Tibial nerve (tissue), 4 donors: ENCODE measurements around the gene FBXW8. TPM values are rescaled to one million over a fixed set of nuclear protein-coding genes. Genes with fewer than 3 reads are reported as not detected.
A peak's percentile ranks its signal among the peaks of the same experiment; 100 is the strongest.

Experiments used
- DNase-seq, 2 donors: peaks; one replicate each; pipeline ENCODE4 v3.0.0-alpha.2; 2019; ENCODE audit warnings: low spot score in 2 of 2
- H3K27ac ChIP-seq, 4 donors: fragments of 200-600 bp; sonication (generic) in 3 of 4; one replicate each; pipeline ENCODE4 v1.5.1; 2017 to 2019; ENCODE audit warnings: mild to moderate bottlenecking in 1 of 4
- H3K27me3 ChIP-seq, 2 donors: fragments of 200-600 bp; sonication (generic) in 1 of 2; one replicate each; pipeline versions ENCODE4 v1.5.1 to v1.6.0; 2017 to 2019
- H3K36me3 ChIP-seq, 3 donors: fragments of 200-600 bp; sonication (generic); one replicate each; pipeline ENCODE4 v1.5.1; 2018 to 2019
- H3K4me1 ChIP-seq, 4 donors: fragments of 200-600 bp; sonication (generic) in 3 of 4; one replicate each; pipeline ENCODE4 v1.5.1; 2017 to 2019
- H3K4me3 ChIP-seq, 4 donors: fragments of 200-600 bp; sonication (generic) in 3 of 4; one replicate each; pipeline ENCODE4 v1.5.1; 2017 to 2019; ENCODE audit warnings: mild to moderate bottlenecking in 1 of 4, moderate library complexity in 1 of 4
- H3K9me3 ChIP-seq, 4 donors: fragments of 200-600 bp; sonication (generic) in 3 of 4; one replicate each; pipeline ENCODE4 v1.5.1; 2017 to 2019
- CTCF ChIP-seq, 5 experiments: fragments of 200-600 bp in 3 of 5; fragments of 450-650 bp in 2 of 5; sonication (generic) in 3 of 5; IDR thresholded peaks; one replicate each; pipeline ENCODE4 v1.5.1; 2016 to 2019; ENCODE audit warnings: antibody characterized with exemption in 5 of 5, mild to moderate bottlenecking in 3 of 5, moderate library complexity in 2 of 5
- EP300 ChIP-seq, 2 donors: sonication (generic); formaldehyde crosslinking; IDR thresholded peaks; one replicate each; pipeline ENCODE4 v1.6.1; 2017; ENCODE audit warnings: antibody characterized with exemption in 2 of 2, mild to moderate bottlenecking in 1 of 2
- POLR2A ChIP-seq, 2 donors: fragments of 450-650 bp; IDR thresholded peaks; one replicate each; pipeline ENCODE4 v1.6.1; 2017; ENCODE audit warnings: antibody characterized with exemption in 2 of 2, mild to moderate bottlenecking in 2 of 2, moderate library complexity in 2 of 2
- WGBS, 2 donors: methylation state at CpG; one replicate each; pipeline ENCODE4 v1.1.5; 2018; 5-methylcytosine and 5-hydroxymethylcytosine counted together
- total RNA-seq, 4 donors: library from RNA; depleted of rRNA; stranded (reverse); fragments of >200 nt; gene quantifications; one replicate each; pipeline ENCODE4 v1.1.0, GENCODE V29; 2016

The FBXW8 gene
- total RNA-seq, 4 donors from 2014 or later, result 26.7 to 38.4 (median 29.0) TPM

GRCh38 chr12:117044311-117044710 lies 133.6 kb downstream of the FBXW8 start:
- Histone ChIP-seq H3K27me3 (peaks cover 0 to 11% of the 10 kb centered on the region in 2 donors), H3K4me1 (peaks cover 0 to 23% (median 0%) of the 10 kb centered on the region in 4 donors), H3K9me3 (no peaks in the 10 kb centered on the region), H3K4me3 (no peak overlapping the region), H3K27ac (no peak overlapping the region), H3K36me3 (no peaks in the 10 kb centered on the region)
- no peak for DNase-seq
- 75 to 80% methylated on average over 7 to 11 of the region's 11 CpGs for WGBS, 2 donors
- no peak for TF ChIP-seq EP300 (IDR thresholded peaks at IDR 0.05)
- no peak for TF ChIP-seq CTCF (IDR thresholded peaks at IDR 0.05)
- TF ChIP-seq POLR2A (IDR thresholded peaks at IDR 0.05), result no peak

GRCh38 chr12:117044790-117045159 lies 134.0 kb downstream of the FBXW8 start:
- no peak for DNase-seq
- Histone ChIP-seq H3K36me3 (no peaks in the 10 kb centered on the region), H3K4me3 (peak overlapping the region in 1 of 4 donors; percentile 14), H3K9me3 (no peaks in the 10 kb centered on the region), H3K27ac (no peak overlapping the region), H3K27me3 (peaks cover 0 to 11% of the 10 kb centered on the region in 2 donors), H3K4me1 (peaks cover 0 to 23% (median 0%) of the 10 kb centered on the region in 4 donors)
- no peak for TF ChIP-seq CTCF (IDR thresholded peaks at IDR 0.05)
- no peak for TF ChIP-seq EP300 (IDR thresholded peaks at IDR 0.05)
- TF ChIP-seq POLR2A (IDR thresholded peaks at IDR 0.05), result no peak
- 39 to 47% methylated on average over 13 of the region's 13 CpGs for WGBS, 2 donors

- Histone ChIP-seq H3K9me3 (no peaks in the 10 kb centered on the region), H3K4me3 (peak overlapping the region in 1 of 4 donors; percentile 14)
Observed at GRCh38 chr12:117045160-117046010, 134.6 kb downstream of the FBXW8 start.

GRCh38 chr12:117046011-117046369 lies 135.2 kb downstream of the FBXW8 start:
- H3K27me3 ChIP-seq, result peaks cover 0 to 11% of the 10 kb centered on the region in 2 donors
- peaks cover 0 to 23% (median 0%) of the 10 kb centered on the region in 4 donors for H3K4me1 ChIP-seq
- H3K27ac ChIP-seq, result no peak overlapping the region
- no peak overlapping the region for H3K4me3 ChIP-seq
- 32 to 33% methylated on average over 6 of the region's 6 CpGs for WGBS, 2 donors
- H3K36me3 ChIP-seq, result no peaks in the 10 kb centered on the region
- TF ChIP-seq EP300 (IDR thresholded peaks at IDR 0.05), result no peak
- H3K9me3 ChIP-seq, result no peaks in the 10 kb centered on the region
- DNase-seq, result no peak

More at GRCh38 chr12:117045160-117046010, 134.6 kb downstream of the FBXW8 start:
- Histone ChIP-seq H3K36me3 (no peaks in the 10 kb centered on the region), H3K27me3 (peaks cover 0 to 11% of the 10 kb centered on the region in 2 donors), H3K27ac (no peak overlapping the region), H3K4me1 (peaks cover 0 to 23% (median 0%) of the 10 kb centered on the region in 4 donors)
- TF ChIP-seq CTCF (IDR thresholded peaks at IDR 0.05), result no peak
- no peak for TF ChIP-seq POLR2A (IDR thresholded peaks at IDR 0.05)
- no peak for TF ChIP-seq EP300 (IDR thresholded peaks at IDR 0.05)
- no peak for DNase-seq
- 35 to 37% methylated on average over 21 to 22 of the region's 23 CpGs for WGBS, 2 donors

- Histone ChIP-seq H3K36me3 (no peaks in the 10 kb centered on the region), H3K27ac (no peak overlapping the region), H3K9me3 (no peaks in the 10 kb centered on the region), H3K27me3 (peaks cover 0 to 11% of the 10 kb centered on the region in 2 donors), H3K4me1 (peaks cover 0 to 23% (median 0%) of the 10 kb centered on the region in 4 donors), H3K4me3 (no peak overlapping the region)
- no peak for DNase-seq
- no peak for TF ChIP-seq CTCF (IDR thresholded peaks at IDR 0.05)
- TF ChIP-seq POLR2A (IDR thresholded peaks at IDR 0.05), result no peak
- TF ChIP-seq EP300 (IDR thresholded peaks at IDR 0.05), result no peak
- WGBS, 2 donors, result 89 to 94% methylated on average over 17 to 27 of the region's 27 CpGs
Observed at GRCh38 chr12:117046425-117046824, 135.7 kb downstream of the FBXW8 start.
